AG04449 (cell line): ENCODE results near the gene WDTC1.
A peak's percentile ranks its signal among the peaks of the same experiment; 100 is the strongest.

ENCODE experiments used
- CTCF ChIA-PET: fragments of 350-600 bp; formaldehyde crosslinking; extraction: SDS; loops from one replicate; lab custom pipeline; 2021; ENCODE audit warnings: antibody characterized with exemption; lab: Yijun Ruan, JAX
- POLR2A ChIA-PET: fragments of 400-600, 350-600 bp; formaldehyde crosslinking; extraction: SDS; loops from one replicate; lab custom pipeline; 2020; ENCODE audit warnings: antibody characterized with exemption, inconsistent platforms; lab: Yijun Ruan, JAX
- DNase-seq: peaks from one replicate; pipeline ENCODE4 v3.0.0-alpha.2; 2010; ENCODE audit warnings: low read depth, low spot score
- H3K4me3 ChIP-seq: 2 replicates; pipeline ENCODE4 v1.5.1; 2011; ENCODE audit warnings: low read depth, mild to moderate bottlenecking, control low read depth, low read length
- TF ChIP-seq, protein P1 (sequence below): IDR thresholded peaks from one replicate; pipeline ENCODE4 v1.5.1; 2011; ENCODE audit warnings: mild to moderate bottlenecking, moderate library complexity, low read length, control low read depth, inconsistent platforms; ENCODE audit not compliant: insufficient read depth; ENCODE audit errors: missing control alignments

WDTC1 gene

DNA sequence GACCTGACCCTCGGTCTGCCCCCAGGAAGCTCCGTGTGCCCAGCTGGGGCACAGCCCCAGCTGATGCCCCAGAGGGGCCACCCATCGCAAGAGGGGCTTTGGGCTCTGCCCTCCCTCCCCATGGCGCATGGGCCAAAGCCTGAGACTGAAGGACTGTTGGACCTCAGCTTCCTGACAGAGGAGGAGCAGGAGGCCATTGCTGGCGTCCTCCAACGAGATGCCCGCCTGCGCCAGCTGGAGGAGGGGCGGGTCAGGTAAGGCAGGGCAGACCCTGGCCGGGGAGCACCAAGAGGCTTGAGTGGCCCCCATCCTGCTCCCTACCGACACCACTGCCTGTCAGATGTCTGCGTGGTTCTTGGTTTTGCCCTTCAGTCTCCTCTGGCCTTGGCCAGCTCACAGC, 110.8 kb downstream of the WDTC1 start:
- H3K4me3 ChIP-seq, result no peak overlapping the region
- TF ChIP-seq, protein P1, sequence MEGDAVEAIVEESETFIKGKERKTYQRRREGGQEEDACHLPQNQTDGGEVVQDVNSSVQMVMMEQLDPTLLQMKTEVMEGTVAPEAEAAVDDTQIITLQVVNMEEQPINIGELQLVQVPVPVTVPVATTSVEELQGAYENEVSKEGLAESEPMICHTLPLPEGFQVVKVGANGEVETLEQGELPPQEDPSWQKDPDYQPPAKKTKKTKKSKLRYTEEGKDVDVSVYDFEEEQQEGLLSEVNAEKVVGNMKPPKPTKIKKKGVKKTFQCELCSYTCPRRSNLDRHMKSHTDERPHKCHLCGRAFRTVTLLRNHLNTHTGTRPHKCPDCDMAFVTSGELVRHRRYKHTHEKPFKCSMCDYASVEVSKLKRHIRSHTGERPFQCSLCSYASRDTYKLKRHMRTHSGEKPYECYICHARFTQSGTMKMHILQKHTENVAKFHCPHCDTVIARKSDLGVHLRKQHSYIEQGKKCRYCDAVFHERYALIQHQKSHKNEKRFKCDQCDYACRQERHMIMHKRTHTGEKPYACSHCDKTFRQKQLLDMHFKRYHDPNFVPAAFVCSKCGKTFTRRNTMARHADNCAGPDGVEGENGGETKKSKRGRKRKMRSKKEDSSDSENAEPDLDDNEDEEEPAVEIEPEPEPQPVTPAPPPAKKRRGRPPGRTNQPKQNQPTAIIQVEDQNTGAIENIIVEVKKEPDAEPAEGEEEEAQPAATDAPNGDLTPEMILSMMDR, result no peak
- CTCF ChIA-PET, result interaction anchor here (0.6 to 8.2 kb wide), 6 partner anchors 12 to 223 kb away, joined by 3 to 100 read pairs (median 10); partner anchors contain the start of gene MAP3K6
- POLR2A ChIA-PET, result no interaction called here
- no peak for DNase-seq

DNA sequence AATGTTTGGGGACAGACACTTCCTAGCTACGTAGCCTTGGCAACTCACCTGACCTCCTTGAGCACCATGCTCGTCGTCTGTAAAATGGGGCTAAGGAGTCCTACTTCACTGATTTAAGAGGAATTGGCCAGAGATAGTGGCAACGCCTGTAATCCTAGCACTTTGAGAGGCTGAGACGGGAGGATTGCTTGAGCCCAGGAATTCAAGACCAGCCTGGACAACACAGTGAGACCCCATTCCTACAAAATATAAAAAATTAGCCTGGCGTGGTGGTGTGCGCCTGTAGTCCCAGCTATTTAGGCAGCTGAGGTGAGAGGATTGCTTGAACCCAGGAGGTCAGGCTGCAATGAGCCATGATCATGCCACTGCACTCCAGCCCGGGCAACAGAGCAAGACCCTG, 111.9 kb downstream of the WDTC1 start:
- ChIA-PET CTCF (interaction anchor here (0.8 to 8.2 kb wide), 6 partner anchors 10 to 20 kb away, joined by 3 to 100 read pairs (median 10); partner anchors contain the start of gene MAP3K6), POLR2A (no interaction called here)
- no peak overlapping the region for H3K4me3 ChIP-seq
- no peak for DNase-seq
- TF ChIP-seq, protein P1, result no peak

DNA sequence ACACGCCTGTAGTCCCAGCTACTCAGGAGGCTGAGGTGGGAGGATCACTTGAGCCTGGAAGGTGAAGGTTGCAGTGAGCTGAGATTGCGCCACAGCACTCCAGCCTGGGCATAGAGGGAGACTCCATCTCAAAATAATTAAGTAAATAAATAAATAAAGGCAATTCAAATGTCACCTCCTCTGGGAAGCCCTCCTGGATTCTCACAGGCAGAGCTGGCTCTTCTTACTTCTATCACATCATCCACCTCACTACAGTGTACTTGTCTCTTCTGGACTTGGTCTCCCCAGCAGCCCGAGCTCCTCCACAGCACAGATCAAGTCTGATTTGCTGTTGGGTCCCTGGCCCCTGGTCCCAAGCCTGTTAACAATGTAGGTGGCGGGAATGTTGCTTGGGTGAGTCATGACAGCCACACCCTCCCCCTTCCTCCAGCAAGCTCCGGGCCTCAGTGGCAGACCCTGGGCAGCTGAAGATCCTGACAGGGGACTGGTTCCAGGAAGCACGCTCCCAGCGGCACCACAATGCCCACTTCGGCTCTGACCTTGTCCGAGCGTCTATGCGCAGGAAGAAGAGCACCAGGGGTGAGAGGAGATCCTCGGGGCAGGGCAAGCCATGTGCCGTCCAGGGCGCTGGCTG, 112.7 kb downstream of the WDTC1 start:
- TF ChIP-seq, protein P1, result no peak
- no peak overlapping the region for H3K4me3 ChIP-seq
- no peak for DNase-seq
- ChIA-PET CTCF (interaction anchor here (0.8 to 8.2 kb wide), 7 partner anchors 10 to 43 kb away, joined by 3 to 100 read pairs (median 4); partner anchors contain the start of gene MAP3K6), POLR2A (no interaction called here)

DNA sequence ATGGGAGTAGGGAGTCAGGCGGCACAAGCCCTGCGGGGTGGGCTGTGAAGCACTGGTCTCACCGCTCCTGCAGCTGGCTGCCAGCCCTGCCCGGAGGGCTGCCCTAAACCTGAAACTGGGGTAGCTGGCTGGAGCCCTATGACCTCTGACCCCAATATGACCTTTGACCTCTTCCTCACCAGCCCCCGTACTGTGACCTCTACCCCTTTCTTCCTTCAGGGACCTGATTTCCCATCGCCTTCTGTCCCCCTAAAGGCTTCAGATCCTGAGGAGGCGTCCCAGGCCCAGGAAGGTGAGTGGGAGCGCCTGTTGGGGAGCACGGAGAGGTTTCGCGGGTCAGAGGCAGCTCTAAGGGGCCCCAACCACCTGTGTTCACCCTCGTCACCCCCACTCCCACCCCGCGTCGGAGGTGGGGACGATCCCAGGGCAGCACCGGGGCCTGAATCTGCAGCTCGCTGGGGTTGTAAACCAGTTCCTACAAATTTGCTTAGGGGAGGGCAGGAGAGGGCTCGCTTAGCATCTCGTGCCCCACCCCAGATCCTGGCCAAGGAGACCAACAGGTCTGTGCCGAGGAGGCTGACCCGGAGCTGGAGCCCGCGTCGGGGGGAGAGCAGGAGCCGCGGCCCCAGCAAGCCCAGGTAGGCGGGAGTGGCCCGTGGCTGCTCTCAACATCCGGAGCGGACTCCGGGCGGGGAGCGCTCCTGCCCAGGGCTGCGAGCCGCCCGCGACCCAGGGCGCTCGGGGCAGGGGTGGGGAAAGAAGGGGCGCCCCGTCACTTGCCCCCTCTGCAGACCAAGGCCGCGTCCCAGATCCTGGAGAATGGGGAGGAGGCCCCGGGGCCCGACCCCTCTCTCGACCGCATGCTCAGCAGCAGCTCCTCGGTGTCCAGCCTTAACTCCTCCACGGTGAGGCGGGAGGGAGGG, 114.7 kb downstream of the WDTC1 start:
- ChIA-PET CTCF (interaction anchor here (0.9 to 12.1 kb wide), 11 partner anchors 8 to 260 kb away, joined by 3 to 187 read pairs (median 7); partner anchors contain the start of gene MAP3K6), POLR2A (interaction anchor here (0.7 to 2.0 kb wide), 3 partner anchors 13 to 17 kb away, joined by 3 to 9 read pairs (median 6); partner anchors contain the start of gene MAP3K6)
- TF ChIP-seq, protein P1, result no peak
- H3K4me3 ChIP-seq, result peak overlapping the region; percentile 49
- no peak for DNase-seq

DNA sequence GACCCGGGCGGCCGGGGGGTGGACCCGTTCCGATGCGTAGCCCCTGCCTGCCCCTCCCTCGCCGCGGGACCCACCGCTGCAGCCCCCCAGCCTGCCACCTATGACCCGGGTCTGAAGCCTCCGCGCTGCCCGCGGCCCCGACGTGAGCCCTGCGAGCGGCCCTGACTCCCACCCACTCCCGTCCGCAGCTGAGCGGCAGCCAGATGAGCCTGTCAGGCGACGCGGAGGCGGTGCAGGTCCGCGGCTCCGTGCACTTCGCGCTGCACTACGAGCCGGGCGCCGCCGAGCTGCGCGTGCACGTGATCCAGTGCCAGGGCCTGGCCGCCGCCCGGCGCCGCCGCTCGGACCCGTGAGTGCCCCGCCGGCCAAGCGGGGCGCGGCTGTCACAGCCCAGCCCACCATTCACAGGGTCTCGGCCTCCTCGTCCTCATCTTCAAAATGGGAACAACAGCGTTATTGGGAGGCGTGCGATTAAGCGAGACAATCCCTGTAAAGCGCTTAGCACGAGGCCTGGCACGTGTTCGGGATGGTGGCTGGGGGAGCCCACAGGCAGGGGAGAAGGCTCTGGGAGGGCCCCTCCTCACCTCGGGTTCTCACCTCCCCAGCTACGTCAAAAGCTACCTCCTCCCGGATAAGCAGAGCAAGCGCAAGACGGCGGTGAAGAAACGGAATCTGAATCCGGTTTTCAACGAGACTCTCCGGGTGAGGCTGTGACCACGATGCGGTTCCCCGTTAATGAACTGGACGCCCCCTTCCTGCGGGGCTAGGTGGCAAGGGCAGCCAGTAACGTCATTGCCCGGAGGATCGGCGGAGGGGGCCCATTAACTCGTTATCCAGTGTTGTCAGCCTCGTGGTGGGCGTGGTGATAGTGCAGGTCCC, 115.6 kb downstream of the WDTC1 start:
- CTCF ChIA-PET, result interaction anchor here (0.9 to 12.1 kb wide), 12 partner anchors 7 to 259 kb away, joined by 3 to 187 read pairs (median 6); partner anchors contain the start of gene MAP3K6
- POLR2A ChIA-PET, result interaction anchor here (0.6 to 2.0 kb wide), 4 partner anchors 12 to 17 kb away, joined by 3 to 9 read pairs (median 4); partner anchors contain the start of gene MAP3K6
- TF ChIP-seq, protein P1, result no peak
- DNase-seq, result no peak
- peak overlapping the region; percentile 49 for H3K4me3 ChIP-seq
